ENCODE measurements around the gene SERTM1.

- TF ChIP-seq POLR2A (IDR thresholded peaks at IDR 0.05; ENCODE audit: low read depth, low read length): no peak
- TF ChIP-seq EZH2 (IDR thresholded peaks at IDR 0.05; ENCODE audit: borderline replicate concordance, low read depth, low read length, severe bottlenecking): no peak
Observed at GRCh38 chr13:36700170-36700569, 26.4 kb downstream of the SERTM1 start.

All from endothelial cell of umbilical vein (primary cell).